NCI-H2227 treated with DMSO at 0.1 percent for 48 hours (cell line): ENCODE measurements around the gene TRIP6.
"Not testable (repeated sequence)": the region's sequence is repeated elsewhere in the genome, so short reads cannot be mapped to it uniquely, and the experiment has no call there.

Experiments used
- DNase-seq: peaks from one replicate; lab custom pipeline; 2025; lab: John Stamatoyannopoulos, UW

Gene TRIP6

GRCh38 chr7:100839361-100839760 is 27.8 kb upstream of the TRIP6 start:
- no peak for DNase-seq

- no peak for DNase-seq
These were observed 26.6 kb upstream of the TRIP6 start for GRCh38 chr7:100840470-100841100.

- no peak for DNase-seq
These were observed 19.8 kb upstream of the TRIP6 start for GRCh38 chr7:100847360-100847759.

- DNase-seq: peak; percentile 91
These were observed 14.9 kb upstream of the TRIP6 start, which contains the start of gene SLC12A9 for GRCh38 chr7:100852048-100852872. Gene SLC12A9 (plus strand): TSS chr7:100852713. CDS start chr7:100854198, 1,485 bp downstream.

GRCh38 chr7:100854146-100854895 is 12.9 kb upstream of the TRIP6 start:
- DNase-seq: no peak

GRCh38 chr7:100854899-100855298 is 12.3 kb upstream of the TRIP6 start:
- DNase-seq: not testable (repeated sequence)

- no peak for DNase-seq
These were observed 11.7 kb upstream of the TRIP6 start for GRCh38 chr7:100855515-100855914.

- DNase-seq: no peak
These were observed 10.3 kb upstream of the TRIP6 start for GRCh38 chr7:100856871-100857282.

GRCh38 chr7:100859856-100860255 is 7.3 kb upstream of the TRIP6 start:
- DNase-seq: no peak

- no peak for DNase-seq
These were observed 6.2 kb upstream of the TRIP6 start for GRCh38 chr7:100860702-100861615.

GRCh38 chr7:100861616-100861985 is 5.6 kb upstream of the TRIP6 start:
- DNase-seq: no peak

- no peak for DNase-seq
These were observed 3.7 kb upstream of the TRIP6 start for GRCh38 chr7:100863406-100863950.

GRCh38 chr7:100864263-100864845 is 2.8 kb upstream of the TRIP6 start:
- DNase-seq: no peak

GRCh38 chr7:100865372-100865911 is 1.7 kb upstream of the TRIP6 start:
- no peak for DNase-seq

GRCh38 chr7:100865938-100866728 is 1.1 kb upstream of the TRIP6 start:
- DNase-seq: no peak

- DNase-seq: no peak
These were observed 503 bp upstream of the TRIP6 start for GRCh38 chr7:100866729-100867039.

- DNase-seq: no peak
These were observed 744 bp downstream of the TRIP6 start for GRCh38 chr7:100867776-100868485.

GRCh38 chr7:100873599-100874299 is 6.6 kb downstream of the TRIP6 start:
- DNase-seq: no peak

GRCh38 chr7:100874300-100874576 is 7.1 kb downstream of the TRIP6 start:
- no peak for DNase-seq
